GM19395 (cell line): Measurements from ENCODE around the gene MMP28.

Experiments
- ATAC-seq: cut with Tn5 transposase; IDR thresholded peaks from one replicate; pipeline ENCODE4 v1.9.1; 2021; ENCODE audit warnings: mild to moderate bottlenecking, moderate library complexity; ENCODE audit not compliant: unreplicated experiment

MMP28 gene

GRCh38 chr17:35727635-35728034 lies 67.8 kb downstream of the MMP28 start:
- no peak for ATAC-seq

- ATAC-seq = no peak
These were observed 68.4 kb downstream of the MMP28 start for GRCh38 chr17:35726953-35727460.

GRCh38 chr17:35726127-35726952 lies 69.1 kb downstream of the MMP28 start:
- ATAC-seq = no peak

- ATAC-seq = no peak
These were observed 69.7 kb downstream of the MMP28 start for GRCh38 chr17:35725802-35726126.

GRCh38 chr17:35725058-35725457 lies 70.4 kb downstream of the MMP28 start:
- ATAC-seq = no peak

GRCh38 chr17:35723735-35724134 lies 71.7 kb downstream of the MMP28 start:
- no peak for ATAC-seq

- no peak for ATAC-seq
These were observed 78.0 kb downstream of the MMP28 start for GRCh38 chr17:35717475-35717874.

- no peak for ATAC-seq
These were observed 78.5 kb downstream of the MMP28 start for GRCh38 chr17:35716897-35717465.

GRCh38 chr17:35716173-35716572 lies 79.3 kb downstream of the MMP28 start:
- no peak for ATAC-seq
